HEK293T (cell line): Measurements from ENCODE around the gene ANO7.

Experiments used
- L3MBTL2 ChIP-seq: fragments of 450-650 bp; conservative IDR thresholded peaks from 2 replicates; pipeline ENCODE4 v1.6.1; 2016; ENCODE audit warnings: mild to moderate bottlenecking
- SUZ12 ChIP-seq: fragments of 450-650 bp; IDR thresholded peaks from 2 replicates; pipeline ENCODE4 v1.6.1; 2016; ENCODE audit warnings: mild to moderate bottlenecking
- TF ChIP-seq, protein P1 (sequence below): fragments of 450-650 bp; IDR thresholded peaks from 2 replicates; pipeline ENCODE4 v1.6.1; 2016

DNA sequence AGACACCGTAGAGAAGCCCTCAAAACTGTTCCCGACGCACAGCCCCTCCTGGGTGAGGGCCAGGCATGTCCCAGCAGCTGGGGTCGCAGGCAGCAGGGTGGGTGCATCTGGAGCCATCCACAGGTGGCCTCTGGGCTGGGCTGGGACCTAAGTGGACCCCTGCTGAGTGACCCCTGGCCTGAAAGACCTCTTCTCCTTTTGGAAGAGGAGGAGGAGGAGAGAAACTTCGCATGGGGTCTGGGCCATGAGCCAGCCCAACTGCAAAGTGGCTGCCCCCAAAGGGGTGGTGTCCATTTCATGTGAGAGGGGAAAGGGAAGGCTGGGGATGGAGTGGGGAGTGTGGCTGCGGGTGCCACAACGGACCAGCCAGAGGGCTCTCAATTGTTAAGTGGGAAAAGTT is 25.1 kb downstream of the ANO7 start:
- TF ChIP-seq, protein P1, sequence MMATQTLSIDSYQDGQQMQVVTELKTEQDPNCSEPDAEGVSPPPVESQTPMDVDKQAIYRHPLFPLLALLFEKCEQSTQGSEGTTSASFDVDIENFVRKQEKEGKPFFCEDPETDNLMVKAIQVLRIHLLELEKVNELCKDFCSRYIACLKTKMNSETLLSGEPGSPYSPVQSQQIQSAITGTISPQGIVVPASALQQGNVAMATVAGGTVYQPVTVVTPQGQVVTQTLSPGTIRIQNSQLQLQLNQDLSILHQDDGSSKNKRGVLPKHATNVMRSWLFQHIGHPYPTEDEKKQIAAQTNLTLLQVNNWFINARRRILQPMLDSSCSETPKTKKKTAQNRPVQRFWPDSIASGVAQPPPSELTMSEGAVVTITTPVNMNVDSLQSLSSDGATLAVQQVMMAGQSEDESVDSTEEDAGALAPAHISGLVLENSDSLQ: no peak
- TF ChIP-seq L3MBTL2 (no peak), SUZ12 (no peak)
